NCI-H2029 treated with DMSO at 0.1 percent for 48 hours (cell line): ENCODE results near the gene SRSF3.
"Not testable (repeated sequence)": the region's sequence is repeated elsewhere in the genome, so short reads cannot be mapped to it uniquely, and the experiment has no call there.

Experiments
- DNase-seq: peaks from one replicate; lab custom pipeline; 2025; lab: John Stamatoyannopoulos, UW

The SRSF3 gene

DNA sequence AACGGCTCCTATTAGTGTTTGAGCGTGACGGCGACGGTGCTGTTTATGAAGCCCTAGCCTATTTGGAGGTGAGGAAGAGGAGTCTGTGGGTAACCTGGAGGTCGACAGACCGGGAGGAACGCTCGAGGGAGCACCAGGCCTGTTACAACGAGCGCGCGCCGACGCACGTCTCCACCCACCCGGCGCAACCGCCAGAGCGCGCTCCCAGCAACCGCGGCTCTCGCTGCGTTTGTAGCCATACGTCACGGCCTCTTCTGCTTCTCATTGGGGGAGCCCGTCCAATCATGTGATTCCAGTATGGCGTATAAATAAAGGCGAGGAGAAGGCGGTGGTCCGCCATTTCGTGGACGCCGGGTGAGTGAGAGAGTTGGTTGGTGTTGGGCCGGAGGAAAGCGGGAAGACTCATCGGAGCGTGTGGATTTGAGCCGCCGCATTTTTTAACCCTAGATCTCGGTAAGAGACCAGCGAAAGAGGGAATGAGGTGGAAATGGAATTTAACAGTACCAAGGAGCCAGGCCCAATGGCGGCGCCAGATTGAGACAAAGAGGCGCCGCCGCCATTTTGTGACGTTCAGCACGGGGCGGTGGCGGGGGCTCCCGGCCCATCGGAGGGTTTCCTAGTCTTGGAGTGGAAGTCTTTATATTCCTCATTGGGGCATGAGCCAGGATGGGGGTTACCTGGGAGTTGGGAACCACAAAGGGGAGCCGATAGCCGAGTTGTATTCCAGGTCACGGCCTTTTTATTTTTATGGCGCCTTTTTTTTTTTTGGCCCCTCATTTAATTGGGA lies at the start of gene SRSF3:
SRSF3 (plus strand) TSS at position 334 of the 787 bp plus-strand sequence. CDS start 2,401 bp downstream, outside the sequence.
- DNase-seq, result peak; percentile 96

DNA sequence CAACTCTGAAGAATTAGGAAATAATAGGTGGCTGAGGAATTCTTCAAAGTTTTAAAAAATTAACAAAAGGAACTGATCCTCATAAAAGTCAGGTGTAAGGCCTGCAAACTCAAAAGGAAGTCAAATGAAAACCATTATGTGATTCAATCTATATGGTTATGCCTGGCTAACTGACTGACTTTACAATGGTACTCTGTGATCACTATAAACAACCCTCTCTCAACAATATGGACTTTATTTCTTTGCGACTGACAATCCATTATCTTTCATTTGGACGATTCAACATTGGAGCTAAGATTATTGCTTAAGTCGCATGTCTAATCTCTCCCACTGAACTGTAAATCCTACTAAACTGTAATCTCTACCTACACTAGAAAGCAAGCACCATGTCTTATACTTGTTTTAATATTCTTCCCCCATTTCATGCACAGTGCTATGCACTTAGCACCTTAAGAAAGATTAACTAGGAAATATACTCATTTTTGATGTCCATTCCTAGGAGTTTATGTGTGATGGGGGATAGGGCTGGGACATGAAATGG lies 48.3 kb upstream of the SRSF3 start:
- DNase-seq, result no peak

DNA sequence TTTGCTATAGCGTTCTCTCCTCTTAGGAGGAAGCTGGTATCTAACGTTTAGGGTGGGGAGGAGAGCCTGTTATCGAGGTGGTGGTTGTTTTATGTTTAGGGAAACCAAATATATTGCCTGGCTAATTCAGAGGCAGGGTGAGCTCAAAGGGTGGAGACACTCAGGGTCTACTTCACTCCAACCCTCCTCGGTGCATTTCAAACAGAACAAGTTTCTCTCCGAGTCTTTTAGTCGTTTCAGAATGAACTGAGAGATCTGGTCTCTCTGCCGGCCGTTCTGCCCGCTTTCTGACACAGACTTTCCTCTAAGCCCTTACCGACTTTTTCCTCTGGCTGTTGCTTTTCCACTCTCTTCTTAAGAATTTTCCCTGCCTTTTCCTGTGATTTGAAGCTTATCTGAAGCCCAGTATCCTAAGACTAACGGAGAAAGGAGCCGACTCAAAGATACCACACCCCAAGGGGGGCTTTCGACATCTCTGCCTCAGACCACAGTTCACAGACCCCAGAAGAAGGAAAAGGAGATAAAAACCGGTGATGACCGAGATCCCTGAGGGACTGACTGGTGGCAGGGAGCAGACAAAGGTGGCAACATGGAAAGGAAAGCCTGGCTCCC lies 47.7 kb upstream of the SRSF3 start:
- DNase-seq, result no peak

DNA sequence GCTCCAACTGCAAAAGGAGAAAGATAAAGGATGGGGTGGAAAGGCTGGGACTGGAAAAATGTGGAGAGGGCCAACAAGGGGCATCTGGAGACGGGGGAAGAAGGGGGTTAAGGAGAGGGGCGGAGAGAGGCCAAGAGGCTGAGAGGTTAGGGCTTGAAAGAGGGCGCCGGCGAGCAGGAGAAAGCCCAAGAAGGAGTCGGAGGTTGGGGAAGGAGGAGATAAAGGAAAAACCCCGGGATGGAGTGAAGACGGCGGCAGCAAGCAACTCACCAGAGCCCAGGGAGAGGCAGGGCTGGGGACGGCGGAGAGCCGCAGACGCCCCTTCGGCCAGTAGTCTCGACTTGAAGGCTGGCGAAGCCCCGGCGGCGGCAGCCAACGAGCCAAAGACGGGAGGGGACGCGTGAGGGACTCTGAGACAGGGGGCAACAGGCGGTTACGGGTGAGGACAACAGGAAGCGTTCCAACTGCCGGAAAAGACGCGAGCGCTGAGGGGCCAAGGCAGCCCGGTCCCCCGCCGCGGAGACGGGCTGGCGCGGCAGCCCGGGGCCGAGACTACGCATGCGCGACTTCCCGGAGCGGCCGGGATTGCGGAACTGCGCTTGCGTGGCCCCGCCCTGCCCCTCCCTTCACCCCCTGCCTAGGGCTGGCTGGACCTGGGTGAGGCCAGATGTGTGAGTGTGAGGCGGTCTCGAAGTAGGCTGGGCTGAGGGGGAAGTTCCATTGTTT lies 47.1 kb upstream of the SRSF3 start, which contains the start of gene STK38:
STK38 (minus strand) TSS at position 560 of the 726 bp plus-strand sequence. CDS start 7,277 bp downstream, outside the sequence.
- peak; percentile 72 for DNase-seq

GRCh38 chr6:36547646-36548400 lies 46.3 kb upstream of the SRSF3 start:
- no peak for DNase-seq

DNA sequence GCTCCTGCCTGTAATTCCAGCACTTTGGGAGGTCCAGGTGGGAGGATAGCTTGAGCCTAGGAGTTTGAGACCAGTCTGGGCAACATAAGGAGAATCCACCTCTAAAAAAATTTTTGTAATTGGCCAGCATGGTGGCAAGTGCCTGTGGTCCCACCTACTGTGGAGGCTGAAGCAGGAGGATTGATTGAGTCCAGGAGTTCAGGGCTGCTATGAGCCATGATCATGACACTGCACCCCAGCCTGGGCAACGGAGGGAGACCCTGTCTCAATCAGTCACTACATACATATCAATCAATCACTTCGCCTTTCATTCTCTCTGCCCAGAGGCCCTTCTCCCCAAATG lies 45.8 kb upstream of the SRSF3 start:
- DNase-seq, result no peak

DNA sequence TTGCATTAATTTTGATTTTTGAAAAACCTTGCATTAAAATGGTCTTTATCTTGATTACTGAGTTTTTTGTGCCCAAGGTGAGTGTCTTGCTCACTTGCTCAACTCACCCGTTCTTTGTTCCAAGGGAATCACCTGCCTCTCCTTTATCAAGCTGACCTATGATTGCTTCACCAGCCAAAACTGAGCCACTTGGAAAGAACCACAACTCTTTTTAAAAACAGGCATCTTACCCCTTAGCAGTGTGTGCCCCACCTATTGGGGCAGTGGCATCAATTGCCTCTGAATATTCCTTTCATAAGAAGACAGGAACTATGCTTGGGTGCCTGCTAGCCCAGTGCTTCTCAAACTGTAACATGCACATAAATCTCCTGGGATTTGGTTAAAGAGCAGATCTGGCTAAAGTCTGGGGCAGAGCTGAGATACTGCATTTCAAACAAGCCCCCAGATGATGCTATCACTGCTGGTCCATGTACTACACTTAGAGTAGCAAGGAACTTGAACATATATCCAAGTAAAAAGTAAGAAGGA lies 43.6 kb upstream of the SRSF3 start:
- no peak for DNase-seq

- no peak for DNase-seq
These were observed 38.4 kb upstream of the SRSF3 start for GRCh38 chr6:36555750-36556252.

DNA sequence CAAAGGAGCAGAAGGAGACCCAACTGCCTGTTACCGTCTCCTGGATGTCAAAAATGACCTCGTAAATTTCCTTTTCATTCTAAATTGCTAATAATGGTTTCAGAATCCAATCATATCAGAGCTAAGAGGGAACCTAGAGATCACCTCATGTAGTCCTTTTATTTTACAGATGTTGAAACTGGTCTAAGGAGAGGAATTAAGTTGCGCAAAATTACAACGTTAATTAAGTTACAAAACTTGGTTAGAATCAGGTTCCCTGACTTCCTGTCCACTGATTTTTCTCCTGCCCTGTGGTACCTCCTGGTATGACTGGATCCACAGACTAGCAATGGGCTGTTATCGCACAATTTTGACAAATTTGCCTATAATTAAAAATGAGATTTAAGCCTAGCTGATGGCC lies 37.9 kb upstream of the SRSF3 start:
- DNase-seq, result no peak

DNA sequence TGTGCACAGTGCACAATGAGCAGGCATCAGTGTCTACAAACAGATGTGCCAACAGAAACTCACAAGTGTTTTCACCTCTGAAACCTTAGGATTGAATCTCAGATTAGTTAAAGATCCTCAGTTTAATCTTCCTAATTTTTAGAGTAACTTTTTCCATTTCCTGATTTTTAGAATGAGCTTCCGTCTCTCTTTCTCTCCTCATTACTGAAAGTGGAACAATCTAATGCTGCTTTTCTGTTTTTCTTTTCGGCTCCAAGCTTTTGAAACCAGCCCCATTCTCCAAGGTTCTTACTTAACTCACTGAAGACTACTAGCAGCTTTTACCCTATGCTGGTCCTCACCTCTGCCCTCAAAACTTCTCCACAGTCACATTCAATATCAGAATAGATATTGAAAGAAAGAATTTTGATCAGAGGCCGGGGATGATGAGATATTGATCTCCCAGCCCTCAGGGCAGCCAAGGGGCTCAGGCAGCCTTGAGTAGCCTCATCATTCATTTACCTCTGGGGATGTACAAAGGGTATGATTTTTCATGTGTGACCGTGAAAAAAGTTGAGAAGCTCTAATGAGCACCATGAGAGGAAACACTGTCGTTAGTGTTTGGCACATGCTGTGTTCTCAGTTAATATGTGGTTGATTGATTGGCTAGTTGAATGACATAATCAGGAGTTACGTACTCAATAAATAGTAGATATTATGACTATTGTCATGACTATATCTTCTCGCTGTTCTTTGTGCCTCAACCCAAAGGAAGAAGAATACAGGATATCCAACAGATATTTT lies 35.0 kb upstream of the SRSF3 start:
- DNase-seq, result no peak

GRCh38 chr6:36560822-36561221 lies 33.3 kb upstream of the SRSF3 start:
- no peak for DNase-seq

- DNase-seq, result no peak
These were observed 30.8 kb upstream of the SRSF3 start for GRCh38 chr6:36563237-36563927.

GRCh38 chr6:36563928-36564284 lies 30.3 kb upstream of the SRSF3 start:
- no peak for DNase-seq

DNA sequence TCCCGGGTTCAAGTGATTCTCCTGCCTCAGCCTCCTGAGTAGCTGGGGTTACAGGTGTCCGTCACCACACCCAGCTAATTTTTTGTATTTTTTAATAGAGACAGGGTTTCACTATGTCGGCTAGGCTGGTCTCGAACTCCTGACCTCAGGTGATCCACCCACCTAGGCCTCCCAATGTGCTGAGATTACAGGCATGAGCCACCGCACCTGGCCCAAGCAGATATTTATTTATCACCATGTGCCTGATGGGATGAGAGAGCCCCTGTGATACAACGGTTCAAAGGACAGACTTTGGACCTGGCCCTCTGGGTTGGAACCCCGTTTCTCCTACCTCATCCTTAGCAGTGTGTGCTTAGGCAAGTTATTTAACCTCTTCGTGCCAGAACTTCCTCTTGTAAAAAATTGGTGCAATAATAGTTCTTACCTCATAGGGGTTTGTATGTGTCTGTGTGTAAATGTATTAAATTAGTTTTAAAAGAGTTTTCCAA lies 27.7 kb upstream of the SRSF3 start:
- DNase-seq, result no peak

GRCh38 chr6:36570264-36570663 lies 23.9 kb upstream of the SRSF3 start:
- DNase-seq, result no peak

DNA sequence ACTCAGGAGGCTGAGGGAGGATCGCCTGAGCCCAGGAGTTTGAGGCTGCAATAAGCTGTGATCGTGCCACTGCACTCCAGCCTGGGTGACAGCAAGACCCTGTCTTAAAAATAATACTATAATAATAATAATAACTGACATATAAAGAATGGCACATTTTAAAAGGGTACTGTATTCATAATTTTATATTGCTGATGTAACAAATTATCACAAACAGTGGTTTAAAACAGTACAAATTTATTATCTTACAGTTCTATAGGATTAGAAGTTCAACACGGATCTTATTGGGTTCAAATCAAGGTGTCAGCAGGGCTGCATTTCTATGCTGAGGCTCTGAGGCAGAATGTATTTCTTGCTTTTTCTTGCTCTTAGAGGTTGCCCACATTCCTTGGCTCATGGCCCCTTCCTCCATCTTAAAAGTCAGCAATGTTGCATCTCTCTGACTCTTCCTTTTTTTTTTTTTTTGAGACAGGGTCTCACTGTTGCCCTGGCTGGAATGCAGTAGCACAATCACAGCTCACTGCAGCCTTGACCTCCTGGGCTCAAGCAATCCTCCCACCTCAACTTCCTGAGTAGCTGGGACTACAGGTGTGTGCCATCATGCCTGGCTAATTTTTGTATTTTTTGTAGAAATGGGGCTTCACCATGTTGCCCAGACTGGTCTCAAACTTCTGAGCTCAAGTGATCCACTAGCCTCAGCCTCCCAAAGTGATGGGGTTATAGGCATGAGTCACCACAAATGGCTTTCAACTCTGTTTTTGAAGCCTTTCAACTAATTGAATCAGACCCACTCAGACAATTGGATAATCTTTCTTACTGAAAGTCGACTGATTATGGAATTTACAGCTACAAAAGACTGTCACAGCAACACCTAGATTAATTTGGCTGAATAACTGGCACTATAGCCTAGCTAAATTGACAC lies 22.8 kb upstream of the SRSF3 start:
- DNase-seq, result no peak

GRCh38 chr6:36572353-36573311 lies 21.5 kb upstream of the SRSF3 start:
- DNase-seq, result not testable (repeated sequence)

DNA sequence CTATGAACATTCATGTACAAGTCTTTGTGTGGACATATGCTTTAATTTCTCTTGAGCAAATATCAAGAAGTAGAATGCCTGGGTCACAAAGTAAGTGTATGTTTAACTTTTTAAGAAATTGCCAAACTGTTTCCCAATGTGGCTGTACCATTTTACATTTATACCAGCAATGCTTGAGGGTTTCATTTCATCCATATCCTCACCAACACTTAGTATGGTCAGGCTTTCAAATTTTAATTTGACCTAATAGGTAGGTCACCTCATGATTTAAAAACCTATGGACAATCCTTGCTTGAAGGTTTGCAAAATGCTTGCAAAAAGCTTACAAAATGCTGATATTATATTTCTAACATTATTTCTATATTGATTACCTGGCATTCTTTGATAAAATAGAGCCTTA lies 19.5 kb upstream of the SRSF3 start:
- no peak for DNase-seq
